Ishikawa (cell line): ENCODE results near the gene CRMP1.

Source experiments
- CEBPB ChIP-seq: IDR thresholded peaks from 2 replicates; pipeline ENCODE4 v1.6.1; 2012
- CREB1 ChIP-seq: IDR thresholded peaks from 2 replicates; pipeline ENCODE4 v1.6.1; 2012; ENCODE audit warnings: low read depth
- EP300 ChIP-seq: IDR thresholded peaks from 2 replicates; pipeline ENCODE4 v1.6.1; 2012; ENCODE audit warnings: borderline replicate concordance
- RAD21 ChIP-seq: IDR thresholded peaks from 2 replicates; pipeline ENCODE4 v1.6.1; 2012; ENCODE audit warnings: low read depth
- TCF12 ChIP-seq: IDR thresholded peaks from 2 replicates; pipeline ENCODE4 v1.6.1; 2012; ENCODE audit warnings: low read depth
- TF ChIP-seq, protein P1 (sequence below): IDR thresholded peaks from 2 replicates; pipeline ENCODE4 v1.6.1; 2012; ENCODE audit warnings: low read depth, mild to moderate bottlenecking
- TF ChIP-seq, protein P2 (sequence below): IDR thresholded peaks from 2 replicates; pipeline ENCODE4 v1.6.1; 2012

DNA sequence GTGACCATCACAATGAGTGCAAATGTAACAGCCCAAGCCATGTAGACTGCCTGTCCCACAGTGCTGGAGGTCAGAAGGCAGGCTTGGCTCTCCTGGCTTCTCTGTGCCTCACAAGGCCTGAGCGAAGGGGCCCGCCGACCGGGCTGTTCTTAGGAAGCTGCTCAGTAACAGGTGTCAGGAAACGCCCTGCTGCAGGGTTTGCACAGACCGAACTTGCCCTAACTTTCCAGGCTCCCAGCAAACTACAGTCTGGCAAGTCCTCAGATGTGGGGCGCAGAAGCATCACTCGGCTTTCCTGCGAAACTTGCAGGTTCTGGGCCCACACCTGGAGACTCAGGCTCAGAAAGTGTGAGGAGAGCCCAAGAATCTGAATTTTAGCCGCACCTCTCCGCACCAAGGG lies 87.6 kb downstream of the CRMP1 start:
- TF ChIP-seq RAD21 (no peak), EP300 (no peak), TCF12 (no peak), CEBPB (no peak), CREB1 (no peak)
- TF ChIP-seq, protein P1, sequence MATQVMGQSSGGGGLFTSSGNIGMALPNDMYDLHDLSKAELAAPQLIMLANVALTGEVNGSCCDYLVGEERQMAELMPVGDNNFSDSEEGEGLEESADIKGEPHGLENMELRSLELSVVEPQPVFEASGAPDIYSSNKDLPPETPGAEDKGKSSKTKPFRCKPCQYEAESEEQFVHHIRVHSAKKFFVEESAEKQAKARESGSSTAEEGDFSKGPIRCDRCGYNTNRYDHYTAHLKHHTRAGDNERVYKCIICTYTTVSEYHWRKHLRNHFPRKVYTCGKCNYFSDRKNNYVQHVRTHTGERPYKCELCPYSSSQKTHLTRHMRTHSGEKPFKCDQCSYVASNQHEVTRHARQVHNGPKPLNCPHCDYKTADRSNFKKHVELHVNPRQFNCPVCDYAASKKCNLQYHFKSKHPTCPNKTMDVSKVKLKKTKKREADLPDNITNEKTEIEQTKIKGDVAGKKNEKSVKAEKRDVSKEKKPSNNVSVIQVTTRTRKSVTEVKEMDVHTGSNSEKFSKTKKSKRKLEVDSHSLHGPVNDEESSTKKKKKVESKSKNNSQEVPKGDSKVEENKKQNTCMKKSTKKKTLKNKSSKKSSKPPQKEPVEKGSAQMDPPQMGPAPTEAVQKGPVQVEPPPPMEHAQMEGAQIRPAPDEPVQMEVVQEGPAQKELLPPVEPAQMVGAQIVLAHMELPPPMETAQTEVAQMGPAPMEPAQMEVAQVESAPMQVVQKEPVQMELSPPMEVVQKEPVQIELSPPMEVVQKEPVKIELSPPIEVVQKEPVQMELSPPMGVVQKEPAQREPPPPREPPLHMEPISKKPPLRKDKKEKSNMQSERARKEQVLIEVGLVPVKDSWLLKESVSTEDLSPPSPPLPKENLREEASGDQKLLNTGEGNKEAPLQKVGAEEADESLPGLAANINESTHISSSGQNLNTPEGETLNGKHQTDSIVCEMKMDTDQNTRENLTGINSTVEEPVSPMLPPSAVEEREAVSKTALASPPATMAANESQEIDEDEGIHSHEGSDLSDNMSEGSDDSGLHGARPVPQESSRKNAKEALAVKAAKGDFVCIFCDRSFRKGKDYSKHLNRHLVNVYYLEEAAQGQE = no peak
- TF ChIP-seq, protein P2, sequence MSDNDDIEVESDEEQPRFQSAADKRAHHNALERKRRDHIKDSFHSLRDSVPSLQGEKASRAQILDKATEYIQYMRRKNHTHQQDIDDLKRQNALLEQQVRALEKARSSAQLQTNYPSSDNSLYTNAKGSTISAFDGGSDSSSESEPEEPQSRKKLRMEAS = no peak
